Stomach (tissue), 4 donors: ENCODE data around the gene UBA52.

Experiments
- EP300 ChIP-seq: sonication (generic); formaldehyde crosslinking; IDR thresholded peaks from one replicate; pipeline ENCODE4 v1.6.1; 2017; ENCODE audit warnings: antibody characterized with exemption
- POLR2A ChIP-seq, 4 donors: fragments of 450-650 bp; IDR thresholded peaks; one replicate each; pipeline ENCODE4 v1.6.1; 2016; ENCODE audit warnings: antibody characterized with exemption in 4 of 4, control low read depth in 2 of 4, mild to moderate bottlenecking in 1 of 4, moderate library complexity in 1 of 4
- TF ChIP-seq, protein P1 (sequence below), 7 experiments: fragments of 450-650 bp in 4 of 7; fragments of 200-600 bp in 3 of 7; sonication (generic) in 3 of 7; IDR thresholded peaks; one replicate each; pipeline ENCODE4 v1.5.1; 2016 to 2019; ENCODE audit warnings: antibody characterized with exemption in 7 of 7, control low read depth in 2 of 7, mild to moderate bottlenecking in 1 of 7

DNA sequence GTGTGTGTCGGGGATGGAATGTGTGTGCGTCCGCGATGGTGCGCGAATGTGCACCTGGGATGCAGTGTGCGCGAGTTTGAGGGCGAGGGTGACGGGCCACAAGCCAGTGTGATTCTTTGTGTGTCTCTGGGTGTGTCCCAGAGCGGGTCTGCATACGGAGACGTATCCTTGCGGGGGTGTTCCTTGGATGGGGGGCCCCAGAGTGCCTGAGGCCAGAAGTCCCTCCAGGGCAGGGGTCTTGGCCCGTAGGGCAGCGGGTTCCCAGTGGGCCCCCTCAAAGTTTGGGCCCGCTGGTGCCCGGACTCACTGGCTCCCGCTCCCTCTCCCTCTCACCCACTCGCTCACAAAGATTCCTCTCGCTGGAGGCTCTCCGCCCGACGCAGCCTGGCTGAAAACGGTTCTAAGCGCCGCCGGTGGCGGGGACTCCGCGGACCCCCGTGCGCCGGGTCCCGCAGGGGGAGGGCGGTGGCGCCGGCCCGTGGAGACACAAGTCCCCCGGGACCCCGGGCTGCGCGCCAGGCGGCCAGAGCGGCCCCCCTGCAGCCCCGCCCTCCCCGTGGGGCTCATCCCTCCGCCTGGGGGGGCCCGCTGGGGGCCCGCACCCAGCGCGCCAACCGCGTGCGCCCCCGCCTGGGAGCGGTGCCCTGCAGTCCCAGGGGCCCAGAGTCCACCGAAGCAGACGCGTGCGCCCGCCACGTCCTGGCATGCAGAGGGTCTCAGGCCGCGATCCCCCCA is 34.1 kb downstream of the UBA52 start:
- TF ChIP-seq, protein P1, sequence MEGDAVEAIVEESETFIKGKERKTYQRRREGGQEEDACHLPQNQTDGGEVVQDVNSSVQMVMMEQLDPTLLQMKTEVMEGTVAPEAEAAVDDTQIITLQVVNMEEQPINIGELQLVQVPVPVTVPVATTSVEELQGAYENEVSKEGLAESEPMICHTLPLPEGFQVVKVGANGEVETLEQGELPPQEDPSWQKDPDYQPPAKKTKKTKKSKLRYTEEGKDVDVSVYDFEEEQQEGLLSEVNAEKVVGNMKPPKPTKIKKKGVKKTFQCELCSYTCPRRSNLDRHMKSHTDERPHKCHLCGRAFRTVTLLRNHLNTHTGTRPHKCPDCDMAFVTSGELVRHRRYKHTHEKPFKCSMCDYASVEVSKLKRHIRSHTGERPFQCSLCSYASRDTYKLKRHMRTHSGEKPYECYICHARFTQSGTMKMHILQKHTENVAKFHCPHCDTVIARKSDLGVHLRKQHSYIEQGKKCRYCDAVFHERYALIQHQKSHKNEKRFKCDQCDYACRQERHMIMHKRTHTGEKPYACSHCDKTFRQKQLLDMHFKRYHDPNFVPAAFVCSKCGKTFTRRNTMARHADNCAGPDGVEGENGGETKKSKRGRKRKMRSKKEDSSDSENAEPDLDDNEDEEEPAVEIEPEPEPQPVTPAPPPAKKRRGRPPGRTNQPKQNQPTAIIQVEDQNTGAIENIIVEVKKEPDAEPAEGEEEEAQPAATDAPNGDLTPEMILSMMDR (IDR thresholded peaks at IDR 0.05), result no peak
- TF ChIP-seq POLR2A (IDR thresholded peaks at IDR 0.05) (no peak), EP300 (no peak)
